ENCODE measurements around the gene ZNF562.
A peak's percentile ranks its signal among the peaks of the same experiment; 100 is the strongest.

The ZNF562 gene

GRCh38 chr19:9644472-9644871 lies 30.4 kb downstream of the ZNF562 start:
- no peak for DNase-seq (ENCODE audit: low read depth, low spot score)

DNA sequence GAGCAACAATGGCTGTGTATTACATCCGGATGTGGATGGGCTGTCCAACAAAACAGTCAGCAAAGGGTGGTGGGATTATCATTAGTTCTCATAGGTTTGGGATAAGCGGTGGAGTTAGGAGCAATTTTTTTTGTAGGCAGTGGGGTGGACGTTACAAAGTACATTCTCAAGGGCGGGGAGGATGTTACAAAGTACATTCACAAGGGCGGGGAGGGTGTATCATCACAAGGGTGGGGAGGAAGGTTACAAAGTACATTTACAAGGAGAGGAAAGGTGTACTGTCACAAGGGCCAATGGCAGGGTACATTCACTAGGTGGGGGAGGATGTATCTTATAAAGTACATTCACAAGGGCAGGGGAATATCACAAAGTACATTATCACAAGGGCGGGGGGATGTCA lies 33.1 kb downstream of the ZNF562 start:
- DNase-seq (ENCODE audit: low read depth, low spot score), result no peak

- no peak for DNase-seq (ENCODE audit: low read depth, low spot score)
Observed at GRCh38 chr19:9640956-9641355, 33.9 kb downstream of the ZNF562 start.

DNA sequence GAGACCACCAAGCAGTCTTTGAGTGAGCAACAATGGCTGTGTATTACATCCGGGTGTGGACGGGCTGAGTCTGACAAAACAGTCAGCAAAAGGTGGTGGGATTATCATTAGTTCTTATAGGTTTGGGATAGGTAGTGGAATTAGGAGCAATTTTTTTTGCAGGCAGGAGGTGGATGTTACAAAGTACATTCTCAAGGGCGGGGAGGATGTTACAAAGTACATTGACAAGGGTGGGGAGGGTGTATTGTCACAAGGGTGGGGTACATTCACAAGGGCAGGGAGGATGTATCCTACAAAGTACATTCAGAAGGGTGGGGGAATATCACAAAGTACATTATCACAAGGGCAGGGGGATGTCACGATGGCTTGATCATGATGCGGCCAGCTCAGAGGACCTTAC lies 38.9 kb downstream of the ZNF562 start:
- DNase-seq (ENCODE audit: low read depth, low spot score), result no peak

DNA sequence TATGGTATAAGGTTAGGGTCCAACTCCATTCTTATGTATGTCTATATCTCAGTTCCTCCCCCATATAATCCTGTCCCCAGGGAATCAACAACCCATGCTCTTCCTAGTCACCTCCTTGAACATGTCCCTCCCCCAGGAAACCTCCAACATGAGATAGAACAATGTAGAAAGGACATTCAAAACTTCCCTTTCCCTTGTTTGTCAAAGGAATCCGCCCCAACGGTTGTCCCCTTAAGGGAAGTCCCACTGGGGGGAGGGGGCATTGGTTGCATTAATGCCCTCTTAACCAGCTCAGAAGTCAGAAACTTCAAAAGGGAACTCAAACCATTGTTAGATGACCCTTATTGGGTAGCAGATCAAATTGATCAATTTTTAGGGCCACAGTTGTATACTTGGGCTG lies 47.0 kb downstream of the ZNF562 start:
- DNase-seq (ENCODE audit: low read depth, low spot score), result no peak

GRCh38 chr19:9622531-9622930 lies 52.4 kb downstream of the ZNF562 start:
- DNase-seq (ENCODE audit: low read depth, low spot score), result no peak

DNA sequence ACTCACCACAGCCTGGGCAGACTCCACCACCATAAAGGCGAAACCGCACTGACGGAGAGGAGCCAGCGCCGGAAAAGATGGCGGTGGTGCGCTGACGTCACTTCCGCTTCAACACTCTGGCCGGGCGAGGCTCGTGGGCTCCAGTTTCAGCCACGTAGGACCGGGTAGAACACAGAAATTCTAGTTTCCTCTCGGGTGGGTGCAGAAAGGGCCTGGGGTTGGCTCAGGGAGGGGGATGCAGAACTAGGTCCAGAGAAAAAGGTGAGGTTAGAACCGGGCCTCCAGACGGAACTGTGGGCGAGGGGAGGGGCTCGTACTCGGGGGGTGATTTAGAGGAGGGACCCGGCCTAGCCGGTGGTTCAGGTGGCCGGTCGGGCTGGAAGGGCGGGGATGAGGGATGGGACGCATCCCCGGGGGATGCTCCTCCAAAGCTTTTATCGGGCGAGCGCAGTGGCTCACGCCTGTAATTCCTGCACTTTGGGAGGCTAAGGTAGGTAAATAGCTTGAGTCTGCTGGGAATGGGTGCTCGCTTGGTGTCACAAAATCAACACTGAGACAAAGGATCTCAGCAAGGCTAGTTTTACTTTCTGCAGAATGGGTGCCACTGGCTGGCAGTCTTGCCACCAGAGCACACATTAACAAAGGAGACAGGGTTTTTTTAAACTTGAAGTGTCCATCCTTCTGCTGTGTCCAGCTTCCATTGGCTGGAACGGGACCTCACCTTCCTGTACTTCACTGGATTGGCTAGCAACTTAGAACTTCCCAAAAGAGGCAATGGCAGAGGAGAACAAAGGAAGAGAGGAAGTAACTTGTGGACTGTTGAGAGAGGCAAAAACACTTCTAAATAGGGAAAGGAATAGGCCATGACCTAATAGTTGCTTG lies 53.5 kb downstream of the ZNF562 start, which contains the start of gene ZNF561:
Gene ZNF561 (minus strand): TSS at position 77 of the 882 bp plus-strand sequence. CDS start 1,776 bp downstream, outside the sequence.
- DNase-seq (ENCODE audit: low read depth, low spot score), result peak; percentile 64

- DNase-seq (ENCODE audit: low read depth, low spot score), result no peak
Observed at GRCh38 chr19:9620842-9621155, 54.1 kb downstream of the ZNF562 start.

DNA sequence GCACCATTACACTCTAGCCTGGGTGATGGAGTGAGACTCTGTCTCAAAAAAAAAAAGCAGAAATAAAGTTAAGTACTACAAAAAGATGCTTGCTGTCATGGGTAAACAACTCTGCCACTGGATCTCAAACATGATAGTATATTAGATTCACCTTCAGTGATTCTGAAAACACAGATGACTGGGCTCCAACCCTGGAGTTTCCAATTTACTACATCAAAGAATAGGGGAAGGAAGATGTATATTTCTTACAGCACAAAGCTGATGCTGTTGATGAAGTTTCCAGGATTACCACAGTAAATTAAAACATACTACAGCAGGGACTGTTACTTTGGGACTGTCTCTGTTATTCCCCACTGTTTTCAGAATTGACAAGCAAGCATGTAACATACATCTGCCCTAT lies 59.1 kb downstream of the ZNF562 start:
- no peak for DNase-seq (ENCODE audit: low read depth, low spot score)

GRCh38 chr19:9610484-9611113 lies 64.3 kb downstream of the ZNF562 start:
- DNase-seq (ENCODE audit: low read depth, low spot score), result no peak

DNA sequence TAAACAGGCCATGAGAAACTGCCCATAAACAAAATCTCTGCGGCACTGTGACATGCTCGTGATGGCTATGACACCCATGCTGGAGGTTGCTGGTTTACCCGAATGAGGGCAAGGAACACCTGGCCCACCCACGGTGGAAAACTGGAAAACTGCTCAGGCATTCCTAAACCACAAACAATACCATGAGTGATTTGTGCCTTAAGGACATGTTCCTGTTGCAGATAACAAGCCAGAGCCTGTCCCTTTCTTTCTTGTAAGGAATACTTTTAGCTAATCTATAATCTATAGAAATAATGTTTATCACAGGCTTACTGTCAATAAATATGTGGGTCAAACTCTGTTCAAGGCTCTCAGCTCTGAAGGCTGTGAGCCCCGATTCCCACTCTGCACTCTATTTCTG lies 66.0 kb downstream of the ZNF562 start:
- DNase-seq (ENCODE audit: low read depth, low spot score), result no peak

DNA sequence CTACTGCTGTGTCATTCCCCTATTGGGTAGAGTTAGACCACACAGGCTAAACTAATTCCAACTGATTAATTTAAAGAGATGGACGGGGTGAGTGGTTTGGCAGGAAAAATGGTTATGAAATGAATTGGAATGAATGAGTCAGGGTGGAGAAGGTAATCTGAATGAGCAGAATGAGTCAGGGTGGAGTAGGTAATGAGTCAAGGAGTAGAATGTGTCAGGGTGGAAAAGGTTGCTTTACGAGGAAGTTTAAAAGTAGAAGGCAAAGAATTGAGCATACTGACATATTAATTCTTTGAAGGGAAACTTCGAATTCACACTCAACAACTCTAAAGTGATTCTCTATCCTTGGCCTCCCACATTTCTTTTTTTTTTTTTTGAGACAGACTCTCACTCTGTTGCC lies 77.9 kb downstream of the ZNF562 start:
- no peak for DNase-seq (ENCODE audit: low read depth, low spot score)
